Esophagus squamous epithelium (tissue), 5 donors: ENCODE results near the gene HOXC5. TPM values are rescaled to one million over a fixed set of nuclear protein-coding genes. Genes with fewer than 3 reads are reported as not detected.

Experiments used
- DNase-seq: peaks from one replicate; lab custom pipeline; 2025; lab: John Stamatoyannopoulos, UW
- H3K27ac ChIP-seq, 4 donors: fragments of 200-600 bp; sonication (generic); one replicate each; pipeline ENCODE4 v1.5.1; 2016 to 2019; ENCODE audit warnings: mild to moderate bottlenecking in 1 of 4
- H3K27me3 ChIP-seq, 4 donors: fragments of 200-600 bp; sonication (generic); 1 replicate in 3 of 4; 2 replicates in 1 of 4; pipeline versions ENCODE4 v1.5.1 to v1.6.0; 2017 to 2021; ENCODE audit warnings: antibody characterized with exemption in 1 of 4
- H3K36me3 ChIP-seq, 3 donors: fragments of 200-600 bp; sonication (generic); one replicate each; pipeline ENCODE4 v1.5.1; 2016 to 2019
- H3K4me1 ChIP-seq, 3 donors: fragments of 200-600 bp; sonication (generic); one replicate each; pipeline ENCODE4 v1.5.1; 2017 to 2019
- H3K4me3 ChIP-seq, 4 donors: fragments of 200-600 bp; sonication (generic); 1 replicate in 3 of 4; 2 replicates in 1 of 4; pipeline ENCODE4 v1.5.1; 2016 to 2019; ENCODE audit warnings: mild to moderate bottlenecking in 2 of 4, moderate library complexity in 1 of 4
- H3K9me3 ChIP-seq, 3 donors: fragments of 200-600 bp; sonication (generic); one replicate each; pipeline ENCODE4 v1.5.1; 2016 to 2019
- CTCF ChIP-seq, 6 experiments: fragments of 450-650 bp in 4 of 6; fragments of 200-600 bp in 2 of 6; sonication (generic) in 2 of 6; IDR thresholded peaks; one replicate each; pipeline ENCODE4 v1.5.1; 2016 to 2019; ENCODE audit warnings: antibody characterized with exemption in 6 of 6, mild to moderate bottlenecking in 4 of 6, moderate library complexity in 4 of 6
- POLR2A ChIP-seq, 4 donors: fragments of 450-650 bp; IDR thresholded peaks; one replicate each; pipeline ENCODE4 v1.6.1; 2017; ENCODE audit warnings: antibody characterized with exemption in 4 of 4, mild to moderate bottlenecking in 4 of 4, moderate library complexity in 3 of 4
- WGBS, 2 donors: methylation state at CpG; one replicate each; pipeline ENCODE4 v1.1.5; 2018; 5-methylcytosine and 5-hydroxymethylcytosine counted together
- intact Hi-C: fragments of 100-400 bp; cut with DNase I; formaldehyde crosslinking; loops from one replicate; pipeline ENCODE4 v1.15.0; 2022
- total RNA-seq, 4 donors: library from RNA; depleted of rRNA; stranded (reverse); fragments of >200 nt; gene quantifications; one replicate each; pipeline ENCODE4 v1.1.0, GENCODE V29; 2016
- donor health status: DM: yes; HTN: yes; CAD: no.

Gene HOXC5
- total RNA-seq, 4 donors from 2014 or later, result 0.31 to 1.1 TPM; not detected in 2

- DNase-seq, result no peak
- H3K4me3 ChIP-seq, result peak overlapping the region; percentile 30 to 69 (median 50)
- H3K27me3 ChIP-seq, result peaks cover 25 to 100% (median 90%) of the 10 kb centered on the region in 4 donors
- no peaks in the 10 kb centered on the region for H3K36me3 ChIP-seq
- no peaks in the 10 kb centered on the region for H3K9me3 ChIP-seq
- intact Hi-C loops, result no loop called here
- TF ChIP-seq POLR2A (IDR thresholded peaks at IDR 0.05) (peak in 1 of 4 donors; percentile 16), CTCF (IDR thresholded peaks at IDR 0.05) (peak in 1 of 6 experiments; percentile 13)
- H3K4me1 ChIP-seq, result peaks cover 29 to 55% (median 35%) of the 10 kb centered on the region in 3 donors
- peak overlapping the region in 2 of 4 donors; percentile 37 to 42 for H3K27ac ChIP-seq
- 1 to 3% methylated on average over 29 to 36 of the region's 48 CpGs for WGBS, 2 donors
Measured at GRCh38 chr12:53995378-53996239, 37.2 kb upstream of the HOXC5 start.

- DNase-seq, result no peak
- peak overlapping the region; percentile 30 to 69 (median 50) for H3K4me3 ChIP-seq
- H3K27me3 ChIP-seq, result peaks cover 26 to 100% (median 87%) of the 10 kb centered on the region in 4 donors
- H3K4me1 ChIP-seq, result peaks cover 32 to 54% (median 37%) of the 10 kb centered on the region in 3 donors
- 61% methylated on average over 17 of the region's 29 CpGs for WGBS, 2 donors
- no peaks in the 10 kb centered on the region for H3K9me3 ChIP-seq
- intact Hi-C loops, result no loop called here
- TF ChIP-seq POLR2A (IDR thresholded peaks at IDR 0.05), result no peak
- no peak for TF ChIP-seq CTCF (IDR thresholded peaks at IDR 0.05)
- no peaks in the 10 kb centered on the region for H3K36me3 ChIP-seq
- H3K27ac ChIP-seq, result peak overlapping the region in 1 of 4 donors; percentile 37
Measured at GRCh38 chr12:53996240-53997203, 36.3 kb upstream of the HOXC5 start.

- no peak for TF ChIP-seq CTCF (IDR thresholded peaks at IDR 0.05)
- TF ChIP-seq POLR2A (IDR thresholded peaks at IDR 0.05), result no peak
- H3K9me3 ChIP-seq, result no peaks in the 10 kb centered on the region
- WGBS, 2 donors, result 50% methylated on average over 23 to 26 of the region's 35 CpGs
- H3K4me1 ChIP-seq, result peaks cover 32 to 54% (median 37%) of the 10 kb centered on the region in 3 donors
- intact Hi-C loops, result no loop called here
- DNase-seq, result no peak
- no peak overlapping the region for H3K4me3 ChIP-seq
- H3K36me3 ChIP-seq, result no peaks in the 10 kb centered on the region
- peaks cover 19 to 100% (median 85%) of the 10 kb centered on the region in 4 donors for H3K27me3 ChIP-seq
- no peak overlapping the region for H3K27ac ChIP-seq
Measured at GRCh38 chr12:53997204-53998109, 35.4 kb upstream of the HOXC5 start.

GRCh38 chr12:53998110-53998899 is 34.5 kb upstream of the HOXC5 start:
- H3K27me3 ChIP-seq, result peaks cover 19 to 100% (median 83%) of the 10 kb centered on the region in 4 donors

More at GRCh38 chr12:53998110-53998899, 34.5 kb upstream of the HOXC5 start:
- Histone ChIP-seq H3K4me1 (peaks cover 32 to 54% (median 37%) of the 10 kb centered on the region in 3 donors), H3K4me3 (no peak overlapping the region), H3K27ac (no peak overlapping the region), H3K9me3 (no peaks in the 10 kb centered on the region), H3K36me3 (no peaks in the 10 kb centered on the region)
- WGBS, 2 donors, result 24 to 50% methylated on average over 9 to 11 of the region's 11 CpGs
- no peak for TF ChIP-seq CTCF (IDR thresholded peaks at IDR 0.05)
- TF ChIP-seq POLR2A (IDR thresholded peaks at IDR 0.05), result no peak
- no peak for DNase-seq
- intact Hi-C loops, result no loop called here
